Gastroesophageal sphincter (tissue), 4 donors: ENCODE results near the gene SKP2. TPM values are rescaled to one million over a fixed set of nuclear protein-coding genes. Genes with fewer than 3 reads are reported as not detected.

Source experiments
- ATAC-seq: fragments of 150-250 bp; one replicate; pipeline ENCODE4 v1.9.1; 2016; ENCODE audit warnings: mild to moderate bottlenecking, moderate library complexity
- H3K27ac ChIP-seq, 4 donors: fragments of 200-600 bp; sonication (generic) in 3 of 4; 1 replicate in 3 of 4; 2 replicates in 1 of 4; pipeline ENCODE4 v1.5.1; 2016 to 2019
- H3K27me3 ChIP-seq: fragments of 200-600 bp; sonication (generic); one replicate; pipeline ENCODE4 v1.5.1; 2019
- H3K36me3 ChIP-seq, 2 donors: fragments of 200-600 bp; sonication (generic); one replicate each; pipeline ENCODE4 v1.5.1; 2019; ENCODE audit warnings: control low read depth in 1 of 2
- H3K4me1 ChIP-seq, 3 donors: fragments of 200-600 bp; sonication (generic); 1 replicate in 2 of 3; 2 replicates in 1 of 3; pipeline ENCODE4 v1.5.1; 2016 to 2019; ENCODE audit warnings: control low read depth in 2 of 3
- H3K4me3 ChIP-seq, 2 donors: fragments of 200-600 bp; sonication (generic); one replicate each; pipeline ENCODE4 v1.5.1; 2019; ENCODE audit warnings: mild to moderate bottlenecking in 1 of 2, moderate library complexity in 1 of 2
- H3K9me3 ChIP-seq, 3 donors: fragments of 200-600 bp; sonication (generic); one replicate each; pipeline ENCODE4 v1.5.1; 2017 to 2019; ENCODE audit warnings: control low read depth in 2 of 3
- CTCF ChIP-seq, 4 experiments: fragments of 200-600 bp in 2 of 4; fragments of 450-650 bp in 2 of 4; sonication (generic) in 1 of 4; IDR thresholded peaks; one replicate each; pipeline ENCODE4 v1.5.1; 2017 to 2019; ENCODE audit warnings: antibody characterized with exemption in 4 of 4, mild to moderate bottlenecking in 2 of 4, moderate library complexity in 2 of 4
- EP300 ChIP-seq: sonication (generic); formaldehyde crosslinking; IDR thresholded peaks from one replicate; pipeline ENCODE4 v1.6.1; 2017; ENCODE audit warnings: antibody characterized with exemption, mild to moderate bottlenecking
- POLR2A ChIP-seq, 2 donors: fragments of 450-650 bp; IDR thresholded peaks; one replicate each; pipeline ENCODE4 v1.6.1; 2017; ENCODE audit warnings: antibody characterized with exemption in 2 of 2, mild to moderate bottlenecking in 2 of 2, moderate library complexity in 1 of 2
- POLR2AphosphoS5 ChIP-seq: sonication (generic); formaldehyde crosslinking; IDR thresholded peaks from one replicate; pipeline ENCODE4 v1.6.1; 2017; ENCODE audit warnings: antibody characterized with exemption
- WGBS, 2 donors: methylation state at CpG; one replicate each; pipeline ENCODE4 v1.1.5; 2018; ENCODE audit warnings: low coverage in 1 of 2; 5-methylcytosine and 5-hydroxymethylcytosine counted together
- total RNA-seq, 4 donors: library from RNA; depleted of rRNA; stranded (reverse); fragments of >200 nt; gene quantifications; one replicate each; pipeline ENCODE4 v1.1.0, GENCODE V29; 2016

SKP2 gene
- total RNA-seq, 4 donors from 2014 or later, result 8.2 to 11.6 (median 11.4) TPM

- Histone ChIP-seq H3K4me3 (no peak overlapping the region), H3K4me1 (peaks cover 0 to 9% (median 0%) of the 10 kb centered on the region in 3 donors), H3K27me3 (no peaks in the 10 kb centered on the region), H3K36me3 (peaks cover 0 to 95% of the 10 kb centered on the region in 2 donors), H3K27ac (no peak overlapping the region), H3K9me3 (no peaks in the 10 kb centered on the region)
- TF ChIP-seq EP300 (no peak), POLR2AphosphoS5 (no peak), POLR2A (IDR thresholded peaks at IDR 0.05) (no peak), CTCF (IDR thresholded peaks at IDR 0.05) (no peak)
- ATAC-seq, result no peak
- 87 to 90% methylated on average over 4 of the region's 4 CpGs for WGBS, 2 donors
Measured at GRCh38 chr5:36161361-36161760, 9.4 kb downstream of the SKP2 start.

- H3K36me3 ChIP-seq, result peaks cover 0 to 95% of the 10 kb centered on the region in 2 donors
- ATAC-seq, result no peak
- no peak overlapping the region for H3K27ac ChIP-seq
- H3K4me3 ChIP-seq, result no peak overlapping the region
- peaks cover 0 to 4% (median 0%) of the 10 kb centered on the region in 3 donors for H3K4me1 ChIP-seq
- no peaks in the 10 kb centered on the region for H3K9me3 ChIP-seq
- no peaks in the 10 kb centered on the region for H3K27me3 ChIP-seq
- no peak for TF ChIP-seq EP300
- TF ChIP-seq CTCF (IDR thresholded peaks at IDR 0.05), result no peak
- no peak for TF ChIP-seq POLR2AphosphoS5
- TF ChIP-seq POLR2A (IDR thresholded peaks at IDR 0.05), result no peak
- WGBS, 2 donors, result 78 to 81% methylated on average over 7 to 8 of the region's 9 CpGs
Measured at GRCh38 chr5:36162810-36163486, 11.0 kb downstream of the SKP2 start.

GRCh38 chr5:36164461-36164860 is 12.6 kb downstream of the SKP2 start:
- WGBS, 2 donors, result 89 to 96% methylated on average over 4 of the region's 4 CpGs

GRCh38 chr5:36168737-36169136 is 16.8 kb downstream of the SKP2 start:
- peaks cover 15 to 99% of the 10 kb centered on the region in 2 donors for H3K36me3 ChIP-seq
- H3K27ac ChIP-seq, result no peak overlapping the region
- 89 to 93% methylated on average over 4 of the region's 4 CpGs for WGBS, 2 donors
- H3K9me3 ChIP-seq, result no peaks in the 10 kb centered on the region
- TF ChIP-seq POLR2A (IDR thresholded peaks at IDR 0.05) (no peak), EP300 (no peak), CTCF (IDR thresholded peaks at IDR 0.05) (no peak), POLR2AphosphoS5 (no peak)
- no peak overlapping the region for H3K4me3 ChIP-seq
- ATAC-seq, result no peak
- no peaks in the 10 kb centered on the region for H3K27me3 ChIP-seq
- H3K4me1 ChIP-seq, result peaks cover 0 to 6% (median 0%) of the 10 kb centered on the region in 3 donors

More at GRCh38 chr5:36164461-36164860, 12.6 kb downstream of the SKP2 start:
- H3K36me3 ChIP-seq, result peaks cover 0 to 96% of the 10 kb centered on the region in 2 donors
- TF ChIP-seq POLR2A (IDR thresholded peaks at IDR 0.05) (no peak), POLR2AphosphoS5 (no peak), EP300 (no peak), CTCF (IDR thresholded peaks at IDR 0.05) (no peak)
- H3K4me3 ChIP-seq, result no peak overlapping the region
- H3K9me3 ChIP-seq, result no peaks in the 10 kb centered on the region
- no peak for ATAC-seq
- H3K27ac ChIP-seq, result no peak overlapping the region
- H3K27me3 ChIP-seq, result no peaks in the 10 kb centered on the region
- H3K4me1 ChIP-seq, result no peaks in the 10 kb centered on the region

- H3K9me3 ChIP-seq, result no peaks in the 10 kb centered on the region
- 70 to 77% methylated on average over 5 of the region's 5 CpGs for WGBS, 2 donors
- peaks cover 0 to 8% (median 0%) of the 10 kb centered on the region in 3 donors for H3K4me1 ChIP-seq
- H3K27ac ChIP-seq, result no peak overlapping the region
- no peaks in the 10 kb centered on the region for H3K27me3 ChIP-seq
- peaks cover 15 to 91% of the 10 kb centered on the region in 2 donors for H3K36me3 ChIP-seq
- no peak for ATAC-seq
- no peak for TF ChIP-seq POLR2A (IDR thresholded peaks at IDR 0.05)
- TF ChIP-seq EP300, result no peak
- no peak for TF ChIP-seq CTCF (IDR thresholded peaks at IDR 0.05)
- TF ChIP-seq POLR2AphosphoS5, result no peak
- H3K4me3 ChIP-seq, result no peak overlapping the region
Measured at GRCh38 chr5:36170832-36171424, 19.0 kb downstream of the SKP2 start.
